IPS-18a (cell line): Measurements from ENCODE around the gene SLF2.

Experiments used
- H3K27ac ChIP-seq: one replicate; pipeline ENCODE4 v1.5.1; 2013; ENCODE audit warnings: low read length
- H3K27me3 ChIP-seq: one replicate; pipeline ENCODE4 v1.6.1; 2013; ENCODE audit warnings: mild to moderate bottlenecking, low read length; ENCODE audit not compliant: control insufficient read depth, insufficient read depth
- H3K36me3 ChIP-seq: one replicate; pipeline ENCODE4 v1.6.1; 2013; ENCODE audit warnings: low read depth, low read length; ENCODE audit not compliant: control insufficient read depth
- H3K4me1 ChIP-seq: one replicate; pipeline ENCODE4 v1.6.1; 2013; ENCODE audit warnings: low read depth, low read length; ENCODE audit not compliant: control insufficient read depth
- H3K4me3 ChIP-seq: one replicate; pipeline ENCODE4 v1.5.1; 2013; ENCODE audit warnings: low read length
- H3K9ac ChIP-seq: one replicate; pipeline ENCODE4 v1.6.1; 2013; ENCODE audit warnings: mild to moderate bottlenecking, low read length, moderate library complexity
- H3K9me3 ChIP-seq: one replicate; pipeline ENCODE4 v1.6.1; 2013; ENCODE audit warnings: low read depth, low read length; ENCODE audit not compliant: control insufficient read depth

Gene SLF2

GRCh38 chr10:100998991-100999741 lies 86.4 kb downstream of the SLF2 start:
- Histone ChIP-seq H3K9me3 (no peaks in the 10 kb centered on the region), H3K4me3 (peak overlapping the region; percentile 78), H3K36me3 (peaks cover 22% of the 10 kb centered on the region), H3K9ac (peak overlapping the region; percentile 85), H3K27ac (peak overlapping the region; percentile 44), H3K4me1 (peaks cover 21% of the 10 kb centered on the region), H3K27me3 (no peaks in the 10 kb centered on the region)

- Histone ChIP-seq H3K9me3 (no peaks in the 10 kb centered on the region), H3K4me3 (peak within 1 kb of the TSS; percentile 95), H3K27ac (peak within 1 kb of the TSS; percentile 71), H3K36me3 (peaks cover 19% of the 10 kb centered on the region), H3K9ac (peak within 1 kb of the TSS; percentile 93), H3K4me1 (peaks cover 21% of the 10 kb centered on the region), H3K27me3 (no peaks in the 10 kb centered on the region)
Measured at GRCh38 chr10:100999742-101000126, 87.0 kb downstream of the SLF2 start, which contains the start of gene LZTS2. TSS of gene LZTS2 (plus strand) at chr10:100999808. CDS start at chr10:101002539, 2,731 bp downstream.

GRCh38 chr10:101000127-101000914 lies 87.6 kb downstream of the SLF2 start:
- Histone ChIP-seq H3K36me3 (peaks cover 19% of the 10 kb centered on the region), H3K27me3 (no peaks in the 10 kb centered on the region), H3K9ac (peak overlapping the region; percentile 93), H3K4me3 (peak overlapping the region; percentile 95), H3K9me3 (no peaks in the 10 kb centered on the region), H3K27ac (peak overlapping the region; percentile 71), H3K4me1 (peaks cover 21% of the 10 kb centered on the region)

GRCh38 chr10:101000915-101001658 lies 88.3 kb downstream of the SLF2 start:
- Histone ChIP-seq H3K36me3 (peaks cover 26% of the 10 kb centered on the region), H3K9ac (peak overlapping the region; percentile 93), H3K9me3 (no peaks in the 10 kb centered on the region), H3K27me3 (no peaks in the 10 kb centered on the region), H3K4me1 (peaks cover 21% of the 10 kb centered on the region), H3K27ac (no peak overlapping the region), H3K4me3 (peak overlapping the region; percentile 95)

GRCh38 chr10:101001659-101002035 lies 88.9 kb downstream of the SLF2 start:
- Histone ChIP-seq H3K9me3 (no peaks in the 10 kb centered on the region), H3K27me3 (no peaks in the 10 kb centered on the region), H3K9ac (no peak overlapping the region), H3K36me3 (peaks cover 30% of the 10 kb centered on the region), H3K4me1 (peaks cover 16% of the 10 kb centered on the region), H3K27ac (no peak overlapping the region), H3K4me3 (no peak overlapping the region)

GRCh38 chr10:101002456-101002855 lies 89.7 kb downstream of the SLF2 start:
- Histone ChIP-seq H3K9me3 (no peaks in the 10 kb centered on the region), H3K27me3 (no peaks in the 10 kb centered on the region), H3K36me3 (peaks cover 35% of the 10 kb centered on the region), H3K4me3 (no peak overlapping the region), H3K9ac (no peak overlapping the region), H3K4me1 (peaks cover 15% of the 10 kb centered on the region), H3K27ac (no peak overlapping the region)

GRCh38 chr10:101003639-101004206 lies 91.0 kb downstream of the SLF2 start:
- H3K4me3 ChIP-seq, result no peak overlapping the region
- peaks cover 36% of the 10 kb centered on the region for H3K36me3 ChIP-seq
- no peaks in the 10 kb centered on the region for H3K27me3 ChIP-seq
- no peak overlapping the region for H3K9ac ChIP-seq
- no peak overlapping the region for H3K27ac ChIP-seq
- no peaks in the 10 kb centered on the region for H3K9me3 ChIP-seq
- peaks cover 11% of the 10 kb centered on the region for H3K4me1 ChIP-seq

GRCh38 chr10:101005361-101005760 lies 92.6 kb downstream of the SLF2 start:
- Histone ChIP-seq H3K36me3 (peaks cover 36% of the 10 kb centered on the region), H3K27me3 (no peaks in the 10 kb centered on the region), H3K4me3 (no peak overlapping the region), H3K27ac (no peak overlapping the region), H3K4me1 (peaks cover 9% of the 10 kb centered on the region), H3K9me3 (no peaks in the 10 kb centered on the region), H3K9ac (no peak overlapping the region)

GRCh38 chr10:101005869-101006567 lies 93.3 kb downstream of the SLF2 start:
- no peak overlapping the region for H3K27ac ChIP-seq
- H3K36me3 ChIP-seq, result peaks cover 36% of the 10 kb centered on the region
- no peaks in the 10 kb centered on the region for H3K27me3 ChIP-seq
- no peak overlapping the region for H3K9ac ChIP-seq
- no peaks in the 10 kb centered on the region for H3K9me3 ChIP-seq
- no peak overlapping the region for H3K4me3 ChIP-seq
- H3K4me1 ChIP-seq, result peaks cover 3% of the 10 kb centered on the region

GRCh38 chr10:101006593-101007098 lies 93.9 kb downstream of the SLF2 start:
- H3K4me3 ChIP-seq, result no peak overlapping the region
- no peak overlapping the region for H3K9ac ChIP-seq
- peaks cover 36% of the 10 kb centered on the region for H3K36me3 ChIP-seq
- no peaks in the 10 kb centered on the region for H3K9me3 ChIP-seq
- H3K4me1 ChIP-seq, result no peaks in the 10 kb centered on the region
- no peak overlapping the region for H3K27ac ChIP-seq
- no peaks in the 10 kb centered on the region for H3K27me3 ChIP-seq
